SK-N-SH (cell line): ENCODE measurements around the gene ISOC2. TPM values are rescaled to one million over a fixed set of nuclear protein-coding genes. Genes with fewer than 3 reads are reported as not detected.

Source experiments
- CTCF ChIA-PET: fragments of 300-600, 350-600 bp; formaldehyde crosslinking; extraction: SDS; loops from one replicate; lab custom pipeline; 2021; lab: Yijun Ruan, JAX
- POLR2A ChIA-PET: fragments of 350-600 bp; sonication (Branson Sonifier 250); formaldehyde crosslinking; extraction: SDS; loops from one replicate; lab custom pipeline; 2020; ENCODE audit warnings: antibody characterized with exemption, inconsistent platforms; lab: Yijun Ruan, JAX
- DNase-seq: peaks from one replicate; pipeline ENCODE4 v3.0.0; 2012
- H2AFZ ChIP-seq: fragments of 200-600 bp; sonication (generic); 2 replicates; pipeline ENCODE4 v1.8.1; 2016; ENCODE audit warnings: antibody characterized with exemption, mild to moderate bottlenecking, low read depth
- H3F3A ChIP-seq: fragments of 200-600 bp; sonication (generic); replicated peaks from 2 replicates; pipeline ENCODE3; 2016; ENCODE audit warnings: antibody characterized with exemption, mild to moderate bottlenecking; ENCODE audit not compliant: insufficient read depth
- H3K27ac ChIP-seq, 2 experiments: fragments of 200-500 bp in 1 of 2; fragments of 200-600 bp in 1 of 2; sonication (Bioruptor generic) in 1 of 2; sonication (generic), shearing (Covaris generic) in 1 of 2; 2 replicates each; pipeline versions ENCODE4 v1.5.1 to v1.6.1; 2014 to 2016; ENCODE audit warnings: low read depth in 2 of 2, inconsistent platforms in 1 of 2, low read length in 1 of 2, mild to moderate bottlenecking in 1 of 2, mixed read lengths in 1 of 2
- H3K27me3 ChIP-seq: fragments of 200-600 bp; sonication (generic), shearing (Covaris generic); 2 replicates; pipeline ENCODE4 v1.6.1; 2016; ENCODE audit warnings: mixed run types; ENCODE audit not compliant: insufficient read depth
- H3K36me3 ChIP-seq, 2 experiments: fragments of 200-500 bp in 1 of 2; fragments of 200-600 bp in 1 of 2; sonication (Bioruptor generic) in 1 of 2; sonication (generic) in 1 of 2; replicated peaks in 1 of 2; 2 replicates each; pipeline versions ENCODE3 to v1.5.1; 2014 to 2016; ENCODE audit warnings: low read length in 1 of 2, mild to moderate bottlenecking in 1 of 2; ENCODE audit not compliant: insufficient read depth in 2 of 2, control insufficient read depth in 1 of 2
- H3K4me1 ChIP-seq, 2 experiments: fragments of 200-500 bp in 1 of 2; fragments of 200-600 bp in 1 of 2; sonication (Bioruptor generic) in 1 of 2; sonication (generic), shearing (Covaris generic) in 1 of 2; 2 replicates each; pipeline versions ENCODE4 v1.5.1 to v1.6.1; 2014 to 2016; ENCODE audit warnings: low read depth in 1 of 2, low read length in 1 of 2, mixed run types in 1 of 2; ENCODE audit not compliant: insufficient read depth in 2 of 2, control insufficient read depth in 1 of 2
- H3K4me2 ChIP-seq: fragments of 200-600 bp; sonication (generic), shearing (Covaris generic); 2 replicates; pipeline ENCODE4 v1.6.1; 2017; ENCODE audit warnings: mixed run types
- H3K4me3 ChIP-seq, 2 experiments: fragments of 200-500 bp in 1 of 2; fragments of 200-600 bp in 1 of 2; sonication (Bioruptor generic) in 1 of 2; sonication (generic), shearing (Covaris generic) in 1 of 2; 2 replicates each; pipeline versions ENCODE4 v1.5.1 to v1.8.1; 2014 to 2016; ENCODE audit warnings: low read depth in 2 of 2, inconsistent platforms in 1 of 2, low read length in 1 of 2, mild to moderate bottlenecking in 1 of 2, mixed read lengths in 1 of 2, moderate library complexity in 1 of 2
- H3K79me2 ChIP-seq: fragments of 200-600 bp; sonication (generic); 2 replicates; pipeline ENCODE4 v1.8.1; 2017; ENCODE audit warnings: mild to moderate bottlenecking; ENCODE audit not compliant: insufficient read depth
- H3K9ac ChIP-seq: fragments of 200-600 bp; sonication (generic); 2 replicates; pipeline ENCODE4 v1.6.1; 2017; ENCODE audit warnings: mixed run types
- H3K9me2 ChIP-seq: fragments of 200-600 bp; sonication (generic); 2 replicates; pipeline ENCODE4 v1.6.1; 2017; ENCODE audit warnings: mixed run types
- H3K9me3 ChIP-seq: fragments of 200-600 bp; sonication (generic); 2 replicates; pipeline ENCODE4 v1.6.1; 2017; ENCODE audit warnings: mixed run types, mild to moderate bottlenecking, moderate library complexity
- H4K20me1 ChIP-seq: fragments of 200-600 bp; sonication (generic); 2 replicates; pipeline ENCODE4 v1.6.1; 2017; ENCODE audit warnings: mild to moderate bottlenecking, mixed run types; ENCODE audit not compliant: insufficient read depth
- EP300 ChIP-seq, 2 experiments: IDR thresholded peaks; 2 replicates each; pipeline versions ENCODE4 v1.4.0 to v1.6.1; 2012; ENCODE audit warnings: borderline replicate concordance in 1 of 2, low read depth in 1 of 2, low read length in 1 of 2
- EZH2phosphoT487 ChIP-seq: fragments of 200-600 bp; sonication (generic); IDR thresholded peaks from 2 replicates; pipeline ENCODE4 v1.6.1; 2017; ENCODE audit warnings: low read depth, mixed run types, mild to moderate bottlenecking, antibody characterized with exemption, moderate library complexity, borderline replicate concordance
- JUND ChIP-seq: IDR thresholded peaks from 2 replicates; pipeline ENCODE4 v1.4.0; 2012
- NFIC ChIP-seq: IDR thresholded peaks from 2 replicates; pipeline ENCODE4 v1.4.0; 2012; ENCODE audit warnings: borderline replicate concordance
- NRF1 ChIP-seq: IDR thresholded peaks from 2 replicates; pipeline ENCODE4 v1.6.1; 2012; ENCODE audit warnings: low read depth, mild to moderate bottlenecking, low read length
- PBX3 ChIP-seq: IDR thresholded peaks from 2 replicates; pipeline ENCODE4; 2012
- POLR2AphosphoS5 ChIP-seq: IDR thresholded peaks from 2 replicates; pipeline ENCODE4 v1.6.1; 2012; ENCODE audit warnings: low read depth, low read length
- RAD21 ChIP-seq: IDR thresholded peaks from 2 replicates; pipeline ENCODE4 v1.6.1; 2012; ENCODE audit warnings: mild to moderate bottlenecking, low read length
- RXRA ChIP-seq: IDR thresholded peaks from 2 replicates; pipeline ENCODE4 v1.4.0; 2012; ENCODE audit warnings: low read depth, mild to moderate bottlenecking, borderline replicate concordance
- SIN3A ChIP-seq: IDR thresholded peaks from 2 replicates; pipeline ENCODE4 v1.6.1; 2012; ENCODE audit warnings: low read depth, mild to moderate bottlenecking, low read length, moderate library complexity, borderline replicate concordance
- TAF1 ChIP-seq: IDR thresholded peaks from 2 replicates; pipeline ENCODE4 v1.6.1; 2012; ENCODE audit warnings: low read depth, mild to moderate bottlenecking, low read length, moderate library complexity, borderline replicate concordance
- WGBS: methylation state at CpG from one replicate; pipeline ENCODE4 v1.1.6; 2017; ENCODE audit warnings: low lambda C conversion rate; 5-methylcytosine and 5-hydroxymethylcytosine counted together
- polyA plus RNA-seq, 3 experiments: library from polyadenylated mRNA; depleted of rRNA; stranded (reverse); fragments of >200 nt; gene quantifications; 2 replicates each; pipeline ENCODE4 v1.2.3, GENCODE V29; 2012
- TF ChIP-seq, protein P1 (sequence below): fragments of 200-600 bp; sonication (generic); IDR thresholded peaks from 2 replicates; pipeline ENCODE4 v1.6.1; 2017; ENCODE audit warnings: antibody characterized with exemption, mild to moderate bottlenecking, moderate library complexity
- TF ChIP-seq, protein P2 (sequence below): IDR thresholded peaks from 2 replicates; pipeline ENCODE4 v1.6.1; 2012; ENCODE audit warnings: mild to moderate bottlenecking, low read depth, low read length, moderate library complexity
- TF ChIP-seq, protein P3 (sequence below): IDR thresholded peaks from 2 replicates; pipeline ENCODE4 v1.4.0; 2012; ENCODE audit warnings: low read depth, borderline replicate concordance
- TF ChIP-seq, protein P4 (sequence below): fragments of 150-350 bp; IDR thresholded peaks from 2 replicates; pipeline ENCODE4 v1.6.1; 2016; ENCODE audit warnings: mild to moderate bottlenecking, low read depth, low read length

The ISOC2 gene
- polyA plus RNA-seq, 1 of the 3 experiments (the other 2 are of a cell fraction), result 65.4 TPM

GRCh38 chr19:55493645-55494171 is 32.3 kb upstream of the ISOC2 start:
- peaks cover 10% of the 10 kb centered on the region for H3F3A ChIP-seq
- no peak overlapping the region for H2AFZ ChIP-seq
- no peak overlapping the region for H3K4me3 ChIP-seq
- no peaks in the 10 kb centered on the region for H3K9me2 ChIP-seq
- peak overlapping the region in 1 of 2 experiments; percentile 25; a peak in 1 of 4 replicates for H3K27ac ChIP-seq
- DNase-seq, result no peak
- no peak overlapping the region; the same call in 1 of the 2 replicates for H3K4me2 ChIP-seq
- CTCF ChIA-PET, result interaction anchor here (0.5 to 15.1 kb wide), 4 partner anchors 11 to 139 kb away, joined by 3 to 162 read pairs (median 18); partner anchors contain the start of gene ZNF865
- no peak overlapping the region for H3K9ac ChIP-seq
- H3K9me3 ChIP-seq, result no peaks in the 10 kb centered on the region
- peaks cover 0 to 34% of the 10 kb centered on the region in 2 experiments; a peak in 1 of 4 replicates for H3K4me1 ChIP-seq
- POLR2A ChIA-PET, result interaction anchor here (0.7 kb wide), 1 partner anchor 17 kb away, joined by 3 read pairs; no protein-coding TSS in a partner anchor
- no peaks in the 10 kb centered on the region for H3K27me3 ChIP-seq
- 81% methylated on average over 17 of the region's 38 CpGs for WGBS
- H4K20me1 ChIP-seq, result no peaks in the 10 kb centered on the region
- TF ChIP-seq TAF1 (no peak), JUND (no peak), EP300 (IDR thresholded peaks at IDR 0.05; ENCODE audit: borderline replicate concordance in 1 of 2, low read depth in 1 of 2, low read length in 1 of 2) (no peak), PBX3 (no peak)
- TF ChIP-seq, protein P1, sequence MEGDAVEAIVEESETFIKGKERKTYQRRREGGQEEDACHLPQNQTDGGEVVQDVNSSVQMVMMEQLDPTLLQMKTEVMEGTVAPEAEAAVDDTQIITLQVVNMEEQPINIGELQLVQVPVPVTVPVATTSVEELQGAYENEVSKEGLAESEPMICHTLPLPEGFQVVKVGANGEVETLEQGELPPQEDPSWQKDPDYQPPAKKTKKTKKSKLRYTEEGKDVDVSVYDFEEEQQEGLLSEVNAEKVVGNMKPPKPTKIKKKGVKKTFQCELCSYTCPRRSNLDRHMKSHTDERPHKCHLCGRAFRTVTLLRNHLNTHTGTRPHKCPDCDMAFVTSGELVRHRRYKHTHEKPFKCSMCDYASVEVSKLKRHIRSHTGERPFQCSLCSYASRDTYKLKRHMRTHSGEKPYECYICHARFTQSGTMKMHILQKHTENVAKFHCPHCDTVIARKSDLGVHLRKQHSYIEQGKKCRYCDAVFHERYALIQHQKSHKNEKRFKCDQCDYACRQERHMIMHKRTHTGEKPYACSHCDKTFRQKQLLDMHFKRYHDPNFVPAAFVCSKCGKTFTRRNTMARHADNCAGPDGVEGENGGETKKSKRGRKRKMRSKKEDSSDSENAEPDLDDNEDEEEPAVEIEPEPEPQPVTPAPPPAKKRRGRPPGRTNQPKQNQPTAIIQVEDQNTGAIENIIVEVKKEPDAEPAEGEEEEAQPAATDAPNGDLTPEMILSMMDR, result no peak
- H3K36me3 ChIP-seq, result no peaks in the 10 kb centered on the region
- H3K79me2 ChIP-seq, result no peaks in the 10 kb centered on the region

DNA sequence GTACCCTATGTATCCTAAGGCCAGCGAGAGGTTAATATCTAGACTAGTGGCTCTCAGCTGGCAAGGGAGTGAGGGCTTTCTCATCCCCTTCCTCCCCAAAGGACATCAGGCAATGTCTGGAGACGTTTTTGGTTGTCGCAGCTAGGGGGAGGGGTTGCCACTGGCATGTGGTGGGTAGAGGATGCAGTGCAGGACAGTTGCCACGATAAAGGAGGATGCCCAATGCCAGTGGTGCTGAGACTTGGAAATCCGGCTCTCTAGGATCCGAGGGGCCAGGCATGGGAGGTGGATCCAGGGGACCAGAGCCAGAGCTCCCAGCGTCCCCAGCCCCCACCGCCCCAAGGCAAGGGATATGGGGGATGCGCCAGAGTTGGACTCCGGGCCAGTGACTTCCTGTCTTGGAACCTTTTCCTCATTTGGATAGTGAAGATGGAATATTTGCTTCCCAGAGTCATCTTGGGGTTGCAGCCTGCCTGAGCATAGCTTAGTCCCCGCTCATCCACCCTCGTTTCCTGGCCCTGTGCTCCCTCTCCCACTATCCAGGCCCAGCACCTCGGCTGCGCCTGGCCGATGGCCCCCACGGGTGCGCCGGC is 31.7 kb upstream of the ISOC2 start:
- peak overlapping the region; percentile 23; the same call in 1 of the 2 replicates for H2AFZ ChIP-seq
- H3K4me2 ChIP-seq, result peak overlapping the region; percentile 34; the same call in 1 of the 2 replicates
- H3K4me3 ChIP-seq, result no peak overlapping the region
- peaks cover 10% of the 10 kb centered on the region for H3F3A ChIP-seq
- POLR2A ChIA-PET, result interaction anchor here (0.7 to 1.1 kb wide), 2 partner anchors 16 to 17 kb away, joined by 3 read pairs; no protein-coding TSS in a partner anchor
- CTCF ChIA-PET, result interaction anchor here (6.3 to 15.1 kb wide), 2 partner anchors 12 to 25 kb away, joined by 31 to 162 read pairs; no protein-coding TSS in a partner anchor
- no peaks in the 10 kb centered on the region for H3K9me3 ChIP-seq
- H3K27ac ChIP-seq, result peak overlapping the region in 1 of 2 experiments; percentile 25; a peak in 1 of 4 replicates
- peaks cover 0 to 39% of the 10 kb centered on the region in 2 experiments; a peak in 1 of 4 replicates for H3K4me1 ChIP-seq
- H3K79me2 ChIP-seq, result no peaks in the 10 kb centered on the region
- no peak for DNase-seq
- H3K27me3 ChIP-seq, result no peaks in the 10 kb centered on the region
- H3K36me3 ChIP-seq, result no peaks in the 10 kb centered on the region
- no peaks in the 10 kb centered on the region for H4K20me1 ChIP-seq
- H3K9ac ChIP-seq, result no peak overlapping the region
- 69% methylated on average over 17 of the region's 18 CpGs for WGBS
- no peaks in the 10 kb centered on the region for H3K9me2 ChIP-seq
- TF ChIP-seq NRF1, result no peak
- no peak for TF ChIP-seq JUND
- no peak for TF ChIP-seq RXRA
- no peak for TF ChIP-seq RAD21
- TF ChIP-seq, protein P2, sequence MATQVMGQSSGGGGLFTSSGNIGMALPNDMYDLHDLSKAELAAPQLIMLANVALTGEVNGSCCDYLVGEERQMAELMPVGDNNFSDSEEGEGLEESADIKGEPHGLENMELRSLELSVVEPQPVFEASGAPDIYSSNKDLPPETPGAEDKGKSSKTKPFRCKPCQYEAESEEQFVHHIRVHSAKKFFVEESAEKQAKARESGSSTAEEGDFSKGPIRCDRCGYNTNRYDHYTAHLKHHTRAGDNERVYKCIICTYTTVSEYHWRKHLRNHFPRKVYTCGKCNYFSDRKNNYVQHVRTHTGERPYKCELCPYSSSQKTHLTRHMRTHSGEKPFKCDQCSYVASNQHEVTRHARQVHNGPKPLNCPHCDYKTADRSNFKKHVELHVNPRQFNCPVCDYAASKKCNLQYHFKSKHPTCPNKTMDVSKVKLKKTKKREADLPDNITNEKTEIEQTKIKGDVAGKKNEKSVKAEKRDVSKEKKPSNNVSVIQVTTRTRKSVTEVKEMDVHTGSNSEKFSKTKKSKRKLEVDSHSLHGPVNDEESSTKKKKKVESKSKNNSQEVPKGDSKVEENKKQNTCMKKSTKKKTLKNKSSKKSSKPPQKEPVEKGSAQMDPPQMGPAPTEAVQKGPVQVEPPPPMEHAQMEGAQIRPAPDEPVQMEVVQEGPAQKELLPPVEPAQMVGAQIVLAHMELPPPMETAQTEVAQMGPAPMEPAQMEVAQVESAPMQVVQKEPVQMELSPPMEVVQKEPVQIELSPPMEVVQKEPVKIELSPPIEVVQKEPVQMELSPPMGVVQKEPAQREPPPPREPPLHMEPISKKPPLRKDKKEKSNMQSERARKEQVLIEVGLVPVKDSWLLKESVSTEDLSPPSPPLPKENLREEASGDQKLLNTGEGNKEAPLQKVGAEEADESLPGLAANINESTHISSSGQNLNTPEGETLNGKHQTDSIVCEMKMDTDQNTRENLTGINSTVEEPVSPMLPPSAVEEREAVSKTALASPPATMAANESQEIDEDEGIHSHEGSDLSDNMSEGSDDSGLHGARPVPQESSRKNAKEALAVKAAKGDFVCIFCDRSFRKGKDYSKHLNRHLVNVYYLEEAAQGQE, result no peak
- TF ChIP-seq NFIC, result no peak
- TF ChIP-seq POLR2AphosphoS5, result no peak
- TF ChIP-seq EZH2phosphoT487, result no peak
- no peak for TF ChIP-seq SIN3A
- TF ChIP-seq, protein P3, sequence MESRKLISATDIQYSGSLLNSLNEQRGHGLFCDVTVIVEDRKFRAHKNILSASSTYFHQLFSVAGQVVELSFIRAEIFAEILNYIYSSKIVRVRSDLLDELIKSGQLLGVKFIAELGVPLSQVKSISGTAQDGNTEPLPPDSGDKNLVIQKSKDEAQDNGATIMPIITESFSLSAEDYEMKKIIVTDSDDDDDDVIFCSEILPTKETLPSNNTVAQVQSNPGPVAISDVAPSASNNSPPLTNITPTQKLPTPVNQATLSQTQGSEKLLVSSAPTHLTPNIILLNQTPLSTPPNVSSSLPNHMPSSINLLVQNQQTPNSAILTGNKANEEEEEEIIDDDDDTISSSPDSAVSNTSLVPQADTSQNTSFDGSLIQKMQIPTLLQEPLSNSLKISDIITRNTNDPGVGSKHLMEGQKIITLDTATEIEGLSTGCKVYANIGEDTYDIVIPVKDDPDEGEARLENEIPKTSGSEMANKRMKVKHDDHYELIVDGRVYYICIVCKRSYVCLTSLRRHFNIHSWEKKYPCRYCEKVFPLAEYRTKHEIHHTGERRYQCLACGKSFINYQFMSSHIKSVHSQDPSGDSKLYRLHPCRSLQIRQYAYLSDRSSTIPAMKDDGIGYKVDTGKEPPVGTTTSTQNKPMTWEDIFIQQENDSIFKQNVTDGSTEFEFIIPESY, result no peak
- TF ChIP-seq, protein P4, sequence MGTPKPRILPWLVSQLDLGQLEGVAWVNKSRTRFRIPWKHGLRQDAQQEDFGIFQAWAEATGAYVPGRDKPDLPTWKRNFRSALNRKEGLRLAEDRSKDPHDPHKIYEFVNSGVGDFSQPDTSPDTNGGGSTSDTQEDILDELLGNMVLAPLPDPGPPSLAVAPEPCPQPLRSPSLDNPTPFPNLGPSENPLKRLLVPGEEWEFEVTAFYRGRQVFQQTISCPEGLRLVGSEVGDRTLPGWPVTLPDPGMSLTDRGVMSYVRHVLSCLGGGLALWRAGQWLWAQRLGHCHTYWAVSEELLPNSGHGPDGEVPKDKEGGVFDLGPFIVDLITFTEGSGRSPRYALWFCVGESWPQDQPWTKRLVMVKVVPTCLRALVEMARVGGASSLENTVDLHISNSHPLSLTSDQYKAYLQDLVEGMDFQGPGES, result no peak
